Endodermal cell (in vitro differentiated cells): ENCODE measurements around the gene JMJD7. TPM values are rescaled to one million over a fixed set of nuclear protein-coding genes. Genes with fewer than 3 reads are reported as not detected.

Experiments used
- DNase-seq: peaks from one replicate; pipeline ENCODE4 v3.0.0-alpha.2; 2017
- H3K27ac ChIP-seq: 2 replicates; pipeline ENCODE4 v1.5.1; 2013; ENCODE audit warnings: mild to moderate bottlenecking, low read depth, low read length, moderate library complexity
- H3K27me3 ChIP-seq: 2 replicates; pipeline ENCODE4 v1.6.1; 2013; ENCODE audit warnings: mild to moderate bottlenecking, low read length, moderate library complexity; ENCODE audit not compliant: insufficient read depth, control insufficient read depth, poor library complexity, severe bottlenecking
- H3K36me3 ChIP-seq: 2 replicates; pipeline ENCODE4 v1.7.0; 2013; ENCODE audit warnings: mild to moderate bottlenecking, low read length, moderate library complexity; ENCODE audit not compliant: control insufficient read depth, insufficient read depth
- H3K4me1 ChIP-seq: one replicate; pipeline ENCODE4 v1.7.0; 2013; ENCODE audit warnings: low read length; ENCODE audit not compliant: control insufficient read depth, insufficient read depth
- H3K4me3 ChIP-seq: 2 replicates; pipeline ENCODE4 v1.5.1; 2013; ENCODE audit warnings: mild to moderate bottlenecking, low read length, moderate library complexity
- H3K9ac ChIP-seq: 2 replicates; pipeline ENCODE4 v1.6.1; 2013; ENCODE audit warnings: mild to moderate bottlenecking, low read length, moderate library complexity; ENCODE audit not compliant: poor library complexity, severe bottlenecking; ENCODE audit errors: extremely low read depth
- H3K9me3 ChIP-seq: 2 replicates; pipeline ENCODE4 v1.6.1; 2013; ENCODE audit warnings: mild to moderate bottlenecking, low read length, moderate library complexity; ENCODE audit not compliant: control insufficient read depth
- H3K27ac Mint-ChIP-seq: 2 replicates; pipeline ENCODE4 v1.8.0; 2020; ENCODE audit warnings: mixed read lengths
- H3K27me3 Mint-ChIP-seq: 2 replicates; pipeline ENCODE4 v1.8.0; 2021; ENCODE audit warnings: mild to moderate bottlenecking, mixed read lengths; ENCODE audit not compliant: insufficient read depth
- H3K36me3 Mint-ChIP-seq: 2 replicates; pipeline ENCODE4 v1.8.0; 2020; ENCODE audit warnings: low read depth, mixed read lengths
- H3K4me1 Mint-ChIP-seq: 2 replicates; pipeline ENCODE4 v1.8.0; 2020; ENCODE audit warnings: mixed read lengths
- H3K4me3 Mint-ChIP-seq: 2 replicates; pipeline ENCODE4 v1.8.0; 2020; ENCODE audit warnings: mild to moderate bottlenecking, moderate library complexity, mixed read lengths
- H3K9me3 Mint-ChIP-seq: 2 replicates; pipeline ENCODE4 v1.8.0; 2020; ENCODE audit warnings: mild to moderate bottlenecking, mixed read lengths
- CTCF ChIP-seq: fragments of 200-600 bp; sonication (generic); conservative IDR thresholded peaks from 2 replicates; pipeline ENCODE4 v1.5.0; 2021; ENCODE audit warnings: antibody characterized with exemption, mild to moderate bottlenecking
- WGBS, 2 experiments: methylation state at CpG; one replicate each; pipeline versions ENCODE4 v1.1.5 to v1.1.7; 2013; ENCODE audit warnings: missing lambda C conversion rate in 2 of 2, mixed read lengths in 1 of 2; ENCODE audit not compliant: insufficient coverage in 1 of 2, insufficient read length in 1 of 2; 5-methylcytosine and 5-hydroxymethylcytosine counted together
- total RNA-seq, 2 donors: library from RNA; stranded (reverse); fragmentation: NEBNext Ultra II Directional in 1 of 2; extraction: Animal tissue kit (Norgen Biotek cat#: 25700) in 1 of 2; gene quantifications; 2 replicates in 1 of 2; 3 replicates in 1 of 2; pipeline ENCODE4 v1.2.1, GENCODE V29; 2021

Gene JMJD7
- total RNA-seq, 2 donors from 2014 or later, result 18.4 to 22.1 TPM

GRCh38 chr15:41854443-41854842 lies 26.6 kb downstream of the JMJD7 start:
- H3K27me3 Mint-ChIP-seq, result peaks cover 1% of the 10 kb centered on the region
- H3K9me3 Mint-ChIP-seq, result no peaks in the 10 kb centered on the region
- H3K9me3 ChIP-seq, result no peaks in the 10 kb centered on the region
- H3K36me3 Mint-ChIP-seq, result no peaks in the 10 kb centered on the region
- H3K4me1 Mint-ChIP-seq, result peaks cover 3% of the 10 kb centered on the region
- no peaks in the 10 kb centered on the region for H3K4me1 ChIP-seq
- no peak overlapping the region for H3K27ac ChIP-seq
- no peak overlapping the region for H3K9ac ChIP-seq
- no peak overlapping the region for H3K27ac Mint-ChIP-seq
- no peak overlapping the region for H3K4me3 ChIP-seq
- no peak for DNase-seq
- no peak overlapping the region for H3K4me3 Mint-ChIP-seq
- WGBS, 2 experiments, result 89 to 94% methylated on average over 8 to 9 of the region's 9 CpGs
- H3K27me3 ChIP-seq, result no peaks in the 10 kb centered on the region
- H3K36me3 ChIP-seq, result no peaks in the 10 kb centered on the region
- no peak for TF ChIP-seq CTCF

- no peak overlapping the region for H3K27ac ChIP-seq
- DNase-seq, result no peak
- no peak overlapping the region for H3K27ac Mint-ChIP-seq
These were observed 27.5 kb downstream of the JMJD7 start for GRCh38 chr15:41855261-41855961.

GRCh38 chr15:41856262-41856661 lies 28.4 kb downstream of the JMJD7 start:
- Mint-ChIP-seq H3K36me3 (no peaks in the 10 kb centered on the region), H3K4me3 (no peak overlapping the region), H3K4me1 (peaks cover 5% of the 10 kb centered on the region), H3K9me3 (no peaks in the 10 kb centered on the region), H3K27me3 (peaks cover under 1% of the 10 kb centered on the region), H3K27ac (no peak overlapping the region)
- Histone ChIP-seq H3K36me3 (no peaks in the 10 kb centered on the region), H3K9me3 (no peaks in the 10 kb centered on the region), H3K9ac (no peak overlapping the region), H3K4me1 (no peaks in the 10 kb centered on the region), H3K4me3 (no peak overlapping the region), H3K27ac (no peak overlapping the region), H3K27me3 (no peaks in the 10 kb centered on the region)
- WGBS, 2 experiments, result 90 to 94% methylated on average over 7 to 17 of the region's 17 CpGs
- DNase-seq, result no peak
- TF ChIP-seq CTCF, result no peak

More at GRCh38 chr15:41855261-41855961, 27.5 kb downstream of the JMJD7 start:
- no peak for TF ChIP-seq CTCF
- no peaks in the 10 kb centered on the region for H3K4me1 ChIP-seq
- 79% methylated on average over 28 to 30 of the region's 30 CpGs for WGBS, 2 experiments
- no peak overlapping the region for H3K4me3 ChIP-seq
- H3K9me3 ChIP-seq, result no peaks in the 10 kb centered on the region
- H3K36me3 Mint-ChIP-seq, result no peaks in the 10 kb centered on the region
- H3K4me3 Mint-ChIP-seq, result no peak overlapping the region
- H3K27me3 ChIP-seq, result no peaks in the 10 kb centered on the region
- H3K4me1 Mint-ChIP-seq, result peaks cover 5% of the 10 kb centered on the region
- no peaks in the 10 kb centered on the region for H3K9me3 Mint-ChIP-seq
- H3K36me3 ChIP-seq, result no peaks in the 10 kb centered on the region
- H3K27me3 Mint-ChIP-seq, result peaks cover 1% of the 10 kb centered on the region
- H3K9ac ChIP-seq, result no peak overlapping the region
